Stimulated activated CD4-positive, alpha-beta T cell treated with anti-CD3 and anti-CD28 coated beads, TNF-alpha, amount 100 ng/mL, for 48 hours (primary cell): ENCODE results near the gene PRR35.
"Not testable (repeated sequence)": the region's sequence is repeated elsewhere in the genome, so short reads cannot be mapped to it uniquely, and the experiment has no call there.

Source experiments
- DNase-seq, 3 donors: peaks; one replicate each; pipeline ENCODE4 v3.0.0-alpha.2; 2020; ENCODE audit warnings: low read depth in 3 of 3

PRR35 gene

GRCh38 chr16:593807-594206, 33.6 kb downstream of the PRR35 start:
- no peak for DNase-seq

GRCh38 chr16:595094-595528, 34.9 kb downstream of the PRR35 start:
- no peak for DNase-seq

GRCh38 chr16:595942-596735, 35.9 kb downstream of the PRR35 start:
- no peak for DNase-seq

DNA sequence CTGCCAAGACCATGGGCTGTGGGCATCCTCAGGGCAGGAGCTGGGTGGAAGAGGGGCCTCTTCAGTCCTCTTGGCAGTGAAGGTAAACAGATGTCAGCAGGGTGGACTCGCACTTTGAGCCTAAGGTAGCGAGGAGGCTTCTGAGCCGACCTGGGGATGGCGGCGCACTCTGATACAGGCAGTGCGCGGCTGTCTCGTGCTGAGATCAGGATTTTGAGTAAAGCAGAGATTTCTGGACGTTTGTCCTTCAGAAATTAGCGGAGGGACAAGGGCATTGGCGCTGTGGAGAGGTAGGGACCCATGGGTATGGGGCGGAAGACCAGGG, 36.5 kb downstream of the PRR35 start:
- DNase-seq: no peak

GRCh38 chr16:597655-598054, 37.5 kb downstream of the PRR35 start:
- DNase-seq: not testable (repeated sequence)

DNA sequence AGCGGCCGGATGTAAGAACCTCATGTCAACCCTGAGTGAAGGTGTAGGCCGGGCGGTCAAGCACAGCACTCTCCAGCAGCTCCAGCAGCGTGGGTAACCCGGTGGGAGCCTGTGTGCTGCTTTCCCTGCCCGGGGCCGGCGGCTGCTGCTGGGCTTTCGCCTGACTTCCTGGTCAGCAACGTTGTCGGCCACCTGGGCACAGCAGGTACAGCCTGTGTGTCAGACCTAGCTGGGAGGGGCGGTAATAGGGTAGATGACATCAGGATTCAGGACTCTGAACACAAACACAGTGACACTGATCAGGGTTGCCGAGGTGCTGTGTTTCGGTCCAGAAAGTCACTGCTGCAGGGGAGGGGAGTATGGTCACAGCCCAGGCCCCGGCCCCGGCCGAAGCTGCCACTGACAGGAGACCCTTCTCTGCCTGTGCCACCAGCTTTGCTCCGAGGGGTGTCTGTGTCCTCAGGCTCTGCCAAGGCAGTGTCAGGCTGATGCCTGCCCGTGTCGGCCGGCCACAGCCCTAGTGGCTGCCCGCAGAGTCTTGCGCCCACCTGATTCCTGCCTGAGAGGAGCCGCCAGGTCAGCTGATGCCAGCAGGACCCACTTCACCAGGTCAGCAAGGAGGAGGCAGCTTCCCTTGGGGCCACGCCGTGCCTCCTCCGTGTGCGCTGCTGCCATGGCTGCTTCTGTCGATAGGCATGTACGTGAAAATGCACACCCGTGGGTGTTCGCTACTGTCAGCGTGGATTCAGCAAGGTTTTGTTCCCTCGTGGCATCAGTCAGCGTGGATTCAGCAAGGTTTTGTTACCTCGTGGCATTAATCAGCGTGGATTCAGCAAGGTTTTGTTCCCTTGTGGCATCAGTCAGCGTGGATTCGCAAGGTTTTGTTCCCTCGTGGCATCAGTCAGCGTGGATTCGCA, 38.9 kb downstream of the PRR35 start:
- no peak for DNase-seq

DNA sequence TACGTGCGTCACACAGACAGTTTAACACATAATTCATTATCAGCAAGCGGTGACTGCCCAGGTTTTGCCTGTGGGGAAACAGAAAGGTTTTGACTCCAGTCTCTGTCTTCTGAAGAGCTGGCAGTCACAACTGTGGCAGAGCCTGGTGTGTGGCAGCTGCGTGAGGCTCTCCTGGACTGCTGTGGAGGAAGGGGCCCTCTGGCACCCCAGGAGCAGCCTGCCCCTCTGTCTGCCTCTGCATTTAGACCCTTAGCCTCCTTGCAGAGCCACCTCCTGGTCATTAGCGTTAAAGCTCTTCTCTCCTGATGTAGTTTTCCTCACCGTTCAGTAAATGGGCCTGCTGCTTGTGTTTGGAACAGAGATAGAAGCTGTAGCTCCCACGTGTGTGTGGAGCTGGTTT, 40.6 kb downstream of the PRR35 start:
- DNase-seq: no peak

DNA sequence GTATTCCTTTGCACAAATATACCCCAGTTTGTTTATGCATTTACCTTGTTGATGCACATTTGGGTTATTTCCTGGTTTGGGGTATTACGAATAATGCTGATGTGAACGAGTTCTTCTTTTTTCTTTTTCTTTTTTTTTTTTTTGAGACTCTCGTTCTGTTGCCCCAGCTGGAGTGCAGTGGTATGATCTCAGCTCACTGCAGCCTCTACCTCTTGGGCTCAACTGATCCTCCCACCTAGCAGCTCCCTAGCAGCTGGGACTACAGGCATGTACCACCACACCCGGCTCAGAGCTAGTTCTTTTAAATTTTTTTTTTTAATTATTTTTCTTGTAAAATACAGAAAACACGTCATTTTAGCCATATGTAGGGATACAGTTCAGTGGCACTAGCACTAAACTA, 43.7 kb downstream of the PRR35 start:
- no peak for DNase-seq

DNA sequence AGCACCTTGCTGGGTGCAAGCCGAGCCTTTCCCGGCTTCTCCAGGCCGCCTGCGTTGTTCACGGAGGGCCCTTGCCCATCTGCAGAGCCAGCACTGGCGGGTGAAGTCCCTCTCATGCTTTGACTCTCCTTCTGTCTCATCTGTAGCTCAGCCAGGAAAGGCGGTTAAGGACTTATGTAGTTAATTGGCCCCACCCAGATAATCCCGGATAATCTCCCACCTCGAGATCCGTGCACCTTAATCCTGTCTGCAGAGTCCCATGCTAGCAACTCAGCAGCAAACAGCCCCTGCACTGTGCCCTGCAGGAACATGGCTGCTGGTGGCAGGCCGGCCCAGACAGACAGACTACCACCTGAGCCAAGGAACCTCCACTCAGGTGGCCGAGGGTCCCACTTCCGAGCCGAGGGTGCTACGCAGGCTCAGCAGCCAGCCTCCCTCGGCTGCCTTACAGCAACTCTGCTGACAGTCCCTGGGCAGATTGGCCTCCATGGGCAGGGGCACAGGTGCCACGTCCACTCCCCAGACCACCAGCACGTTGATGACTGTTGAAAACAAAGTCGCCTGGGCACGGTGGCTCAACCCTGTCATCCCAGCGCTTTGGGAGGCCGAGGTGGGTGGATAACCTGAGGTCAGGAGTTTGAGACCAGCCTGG, 46.6 kb downstream of the PRR35 start:
- no peak for DNase-seq

- peak; percentile 24 to 66 (median 53) for DNase-seq
Measured at GRCh38 chr16:608019-608418, 47.8 kb downstream of the PRR35 start.

GRCh38 chr16:609316-609715, 49.1 kb downstream of the PRR35 start:
- DNase-seq: no peak

- no peak for DNase-seq
Measured at GRCh38 chr16:609984-610383, 49.8 kb downstream of the PRR35 start.

- peak; percentile 44 to 51 (median 50) for DNase-seq
Measured at GRCh38 chr16:610513-611381, 50.6 kb downstream of the PRR35 start.

GRCh38 chr16:615122-615521, 54.9 kb downstream of the PRR35 start:
- DNase-seq: no peak
